ENCODE results near the gene PTPRR.

The PTPRR gene

GRCh38 chr12:70920251-70920851, at the start of gene PTPRR:
Gene PTPRR (minus strand): TSS chr12:70920738. CDS start chr12:70920390, 348 bp downstream.
- H3K4me3 ChIP-seq (ENCODE audit: low read length), result no peak within 1 kb of the TSS
- no peak for TF ChIP-seq ZNF274 (IDR thresholded peaks at IDR 0.05; ENCODE audit: low read depth, low read length)

- no peak overlapping the region for H3K4me3 ChIP-seq (ENCODE audit: low read length)
- TF ChIP-seq ZNF274 (IDR thresholded peaks at IDR 0.05; ENCODE audit: low read depth, low read length), result no peak
These were observed 46.7 kb upstream of the PTPRR start for GRCh38 chr12:70966996-70967790.

GRCh38 chr12:70966046-70966445, 45.5 kb upstream of the PTPRR start:
- TF ChIP-seq ZNF274 (IDR thresholded peaks at IDR 0.05; ENCODE audit: low read depth, low read length), result no peak

GRCh38 chr12:70964867-70965510, 44.5 kb upstream of the PTPRR start:
- no peak for TF ChIP-seq ZNF274 (IDR thresholded peaks at IDR 0.05; ENCODE audit: low read depth, low read length)
- H3K4me3 ChIP-seq (ENCODE audit: low read length), result no peak overlapping the region

More at GRCh38 chr12:70966046-70966445, 45.5 kb upstream of the PTPRR start:
- H3K4me3 ChIP-seq (ENCODE audit: low read length), result no peak overlapping the region

GRCh38 chr12:70963081-70963660, 42.6 kb upstream of the PTPRR start:
- TF ChIP-seq ZNF274 (IDR thresholded peaks at IDR 0.05; ENCODE audit: low read depth, low read length), result no peak
- H3K4me3 ChIP-seq (ENCODE audit: low read length), result no peak overlapping the region

GRCh38 chr12:70962226-70962794, 41.8 kb upstream of the PTPRR start:
- H3K4me3 ChIP-seq (ENCODE audit: low read length), result no peak overlapping the region
- TF ChIP-seq ZNF274 (IDR thresholded peaks at IDR 0.05; ENCODE audit: low read depth, low read length), result no peak

GRCh38 chr12:70960484-70960883, 39.9 kb upstream of the PTPRR start:
- TF ChIP-seq ZNF274 (IDR thresholded peaks at IDR 0.05; ENCODE audit: low read depth, low read length), result no peak

GRCh38 chr12:70955415-70955814, 34.9 kb upstream of the PTPRR start:
- no peak for TF ChIP-seq ZNF274 (IDR thresholded peaks at IDR 0.05; ENCODE audit: low read depth, low read length)
- no peak overlapping the region for H3K4me3 ChIP-seq (ENCODE audit: low read length)

More at GRCh38 chr12:70960484-70960883, 39.9 kb upstream of the PTPRR start:
- H3K4me3 ChIP-seq (ENCODE audit: low read length), result no peak overlapping the region

- no peak overlapping the region for H3K4me3 ChIP-seq (ENCODE audit: low read length)
- TF ChIP-seq ZNF274 (IDR thresholded peaks at IDR 0.05; ENCODE audit: low read depth, low read length), result no peak
These were observed 29.9 kb upstream of the PTPRR start for GRCh38 chr12:70950451-70950850.

- no peak for TF ChIP-seq ZNF274 (IDR thresholded peaks at IDR 0.05; ENCODE audit: low read depth, low read length)
- H3K4me3 ChIP-seq (ENCODE audit: low read length), result no peak overlapping the region
These were observed 28.4 kb upstream of the PTPRR start for GRCh38 chr12:70948976-70949336.

- no peak overlapping the region for H3K4me3 ChIP-seq (ENCODE audit: low read length)
- no peak for TF ChIP-seq ZNF274 (IDR thresholded peaks at IDR 0.05; ENCODE audit: low read depth, low read length)
These were observed 27.9 kb upstream of the PTPRR start for GRCh38 chr12:70948236-70948975.

GRCh38 chr12:70936203-70936813, 15.8 kb upstream of the PTPRR start:
- H3K4me3 ChIP-seq (ENCODE audit: low read length), result no peak overlapping the region
- TF ChIP-seq ZNF274 (IDR thresholded peaks at IDR 0.05; ENCODE audit: low read depth, low read length), result no peak

- no peak overlapping the region for H3K4me3 ChIP-seq (ENCODE audit: low read length)
- no peak for TF ChIP-seq ZNF274 (IDR thresholded peaks at IDR 0.05; ENCODE audit: low read depth, low read length)
These were observed 12.6 kb upstream of the PTPRR start for GRCh38 chr12:70933133-70933532.
